H1 (cell line): ENCODE data around the gene UCHL5. TPM values are rescaled to one million over a fixed set of nuclear protein-coding genes. Genes with fewer than 3 reads are reported as not detected.

ENCODE experiments used
- TCF12 ChIP-seq: IDR thresholded peaks from 2 replicates; pipeline ENCODE4 v1.6.1; 2011; ENCODE audit warnings: low read depth, mild to moderate bottlenecking, low read length
- polyA plus RNA-seq, 7 experiments: library from polyadenylated mRNA; depleted of rRNA in 3 of 7; stranded (reverse) in 5 of 7; unstranded in 2 of 7; fragments of >200 nt in 5 of 7; fragments of 200-250 nt in 2 of 7; gene quantifications; 1 replicate in 5 of 7; 2 replicates in 1 of 7; 4 replicates in 1 of 7; pipeline versions ENCODE4 v1.2.1 to v1.2.3, GENCODE V29; 2011 to 2013; ENCODE audit warnings: missing spikeins in 2 of 7, mixed read lengths in 2 of 7
- total RNA-seq: library from RNA; stranded (reverse); fragmentation: NEBNext Ultra II Directional; extraction: Animal tissue kit (Norgen Biotek cat#: 25700); gene quantifications from 2 replicates; pipeline ENCODE4 v1.2.1, GENCODE V29; 2021

The UCHL5 gene
- total and polyA plus RNA-seq, 2 of the 8 experiments (the other 6 are each of a cell fraction or from before 2014, with no cell fraction given) = 12.0 to 40.0 TPM

GRCh38 chr1:193103759-193104501 is 44.8 kb upstream of the UCHL5 start (continued):
- no peak for TF ChIP-seq TCF12
